NCI-H69 (cell line): Measurements from ENCODE around the gene RUNX1.

Source experiments
- DNase-seq: peaks from one replicate; lab custom pipeline; 2025; lab: John Stamatoyannopoulos, UW

The RUNX1 gene

DNA sequence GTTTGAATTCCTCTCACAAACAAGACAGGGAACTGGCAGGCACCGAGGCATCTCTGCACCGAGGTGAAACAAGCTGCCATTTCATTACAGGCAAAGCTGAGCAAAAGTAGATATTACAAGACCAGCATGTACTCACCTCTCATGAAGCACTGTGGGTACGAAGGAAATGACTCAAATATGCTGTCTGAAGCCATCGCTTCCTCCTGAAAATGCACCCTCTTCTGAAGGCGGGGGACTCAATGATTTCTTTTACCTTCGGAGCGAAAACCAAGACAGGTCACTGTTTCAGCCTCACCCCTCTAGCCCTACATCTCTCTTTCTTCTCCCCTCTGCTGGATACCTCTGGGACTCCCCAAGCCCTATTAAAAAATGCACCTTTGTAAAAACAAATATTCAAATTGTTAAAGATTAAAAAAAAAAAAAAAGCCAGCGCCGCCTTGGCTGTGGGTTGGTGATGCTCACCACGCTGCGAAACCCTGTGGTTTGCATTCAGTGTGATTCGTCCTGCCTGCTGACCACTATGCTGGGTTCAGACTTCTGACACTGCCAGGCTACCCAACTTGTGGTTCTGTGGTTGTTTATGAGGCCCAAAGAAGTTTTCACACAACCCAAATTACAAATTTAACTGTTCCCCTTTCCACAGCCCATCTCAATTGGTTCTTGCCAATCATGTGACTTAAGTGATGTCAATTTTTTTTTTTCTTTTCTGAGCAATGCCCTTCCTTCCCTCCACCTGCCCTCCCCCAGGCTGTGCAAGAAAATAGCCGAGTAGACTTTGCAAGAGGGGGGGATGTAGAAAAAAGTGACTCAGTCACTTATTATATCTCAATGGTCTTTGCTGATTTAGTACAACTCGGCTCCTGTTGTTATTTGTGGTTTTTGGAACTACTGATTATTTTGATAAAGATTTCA is at the start of gene RUNX1:
TSS of gene RUNX1 (minus strand) at position 597 of the 912 bp plus-strand sequence.
- no peak for DNase-seq

- DNase-seq: no peak
These were observed 48.4 kb upstream of the RUNX1 start for GRCh38 chr21:35097525-35097924.

- no peak for DNase-seq
These were observed 47.9 kb upstream of the RUNX1 start for GRCh38 chr21:35096959-35097358.

- DNase-seq: no peak
These were observed 46.8 kb upstream of the RUNX1 start for GRCh38 chr21:35095859-35096291.

GRCh38 chr21:35093514-35093913 is 44.4 kb upstream of the RUNX1 start:
- no peak for DNase-seq

- DNase-seq: no peak
These were observed 42.4 kb upstream of the RUNX1 start for GRCh38 chr21:35091496-35091895.

DNA sequence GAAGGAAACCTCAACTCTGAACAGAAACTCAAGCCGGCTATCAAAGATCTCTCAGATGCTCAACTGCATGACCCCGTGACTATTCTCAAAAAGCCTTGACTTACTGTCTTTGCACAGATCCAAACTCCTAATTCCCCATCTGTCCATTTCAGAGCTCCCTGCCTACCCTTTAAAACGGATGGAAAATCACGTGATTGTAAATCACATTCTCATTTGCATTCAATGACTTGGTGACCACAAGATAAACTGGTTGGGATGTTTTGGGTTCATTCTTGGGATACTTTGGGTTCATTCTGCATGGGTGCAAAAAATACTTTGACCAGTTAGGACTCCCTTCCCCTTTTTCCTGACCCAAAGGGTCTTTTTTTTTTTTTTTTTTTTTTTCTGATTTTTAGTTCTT is 41.3 kb upstream of the RUNX1 start:
- no peak for DNase-seq

DNA sequence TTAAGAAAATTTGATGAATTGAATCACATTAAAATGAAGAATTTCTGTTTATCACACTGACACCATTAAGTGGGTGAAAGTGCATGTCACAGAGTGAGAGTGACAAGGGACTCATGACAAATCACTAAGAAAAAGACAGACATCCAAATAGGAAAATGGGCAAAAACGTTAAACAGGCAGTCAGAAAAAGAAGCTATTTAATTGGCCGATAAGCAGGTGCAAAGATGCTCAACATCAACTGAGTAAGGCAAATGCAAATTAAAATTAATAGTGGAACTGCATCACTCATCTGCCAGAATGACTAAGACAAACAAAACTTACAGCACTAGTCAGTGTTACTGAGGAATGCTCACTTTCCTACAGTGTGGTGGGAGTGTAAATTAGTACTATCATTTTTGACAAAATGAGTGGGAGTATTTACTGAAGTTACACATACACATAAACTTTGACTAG is 39.2 kb upstream of the RUNX1 start:
- DNase-seq: no peak

DNA sequence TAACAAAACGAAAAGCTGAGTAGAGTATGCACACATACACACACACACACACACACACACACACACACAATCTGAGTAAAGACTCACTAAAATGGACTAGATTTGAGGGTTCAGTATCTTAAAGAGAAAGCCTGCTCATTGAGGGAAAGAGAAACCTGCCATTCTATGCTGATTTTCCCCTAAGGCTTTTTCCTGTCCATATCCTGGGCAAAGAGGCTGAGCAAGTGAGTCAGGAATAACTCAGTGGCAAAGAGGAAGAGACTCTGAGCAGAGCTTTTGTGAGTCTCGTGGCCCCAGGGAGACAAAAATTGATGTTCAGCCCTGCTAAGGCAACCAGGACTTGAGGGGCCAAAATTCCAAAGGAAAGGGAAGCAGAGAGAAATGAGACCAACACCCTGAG is 37.3 kb upstream of the RUNX1 start:
- no peak for DNase-seq

DNA sequence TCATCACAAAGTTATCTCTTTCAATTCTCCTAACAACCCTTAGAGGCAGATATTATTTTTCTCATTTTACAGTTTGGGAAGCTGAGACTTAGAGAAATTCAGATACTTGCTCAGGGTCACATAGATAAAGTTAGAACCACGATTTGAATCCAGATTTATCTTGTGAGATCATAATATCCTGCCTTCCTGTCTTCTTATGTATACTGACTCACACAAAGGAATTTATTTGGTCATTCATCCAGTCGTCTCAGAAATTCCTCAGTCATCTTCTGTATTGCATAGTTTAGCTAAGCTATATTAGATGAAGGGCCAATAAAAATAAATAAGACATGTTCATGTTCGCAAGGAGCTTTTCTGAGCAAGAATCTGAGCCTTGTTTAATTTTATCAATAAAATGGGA is 35.8 kb upstream of the RUNX1 start:
- no peak for DNase-seq

DNA sequence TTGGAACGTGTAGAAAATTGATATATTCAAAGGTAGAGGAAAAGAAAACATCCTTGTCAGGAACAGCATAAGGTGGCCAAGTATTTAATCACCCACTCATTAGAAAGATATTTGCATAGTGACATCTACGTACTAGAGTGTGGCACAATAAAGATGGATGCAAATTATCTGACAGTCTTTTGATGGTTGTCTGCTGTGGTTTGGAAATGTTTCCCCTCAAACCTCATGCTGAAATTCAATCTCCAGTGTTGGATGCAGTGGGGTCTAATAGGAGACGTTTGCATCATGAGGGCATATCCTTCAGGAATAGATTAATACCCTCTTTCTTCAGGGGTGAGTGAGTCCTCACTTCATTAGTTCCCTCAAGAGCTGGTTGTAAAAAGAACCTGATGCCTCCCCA is 34.1 kb upstream of the RUNX1 start:
- DNase-seq: no peak

GRCh38 chr21:35081861-35082260 is 32.8 kb upstream of the RUNX1 start:
- no peak for DNase-seq

- no peak for DNase-seq
These were observed 30.1 kb upstream of the RUNX1 start for GRCh38 chr21:35079181-35079580.

DNA sequence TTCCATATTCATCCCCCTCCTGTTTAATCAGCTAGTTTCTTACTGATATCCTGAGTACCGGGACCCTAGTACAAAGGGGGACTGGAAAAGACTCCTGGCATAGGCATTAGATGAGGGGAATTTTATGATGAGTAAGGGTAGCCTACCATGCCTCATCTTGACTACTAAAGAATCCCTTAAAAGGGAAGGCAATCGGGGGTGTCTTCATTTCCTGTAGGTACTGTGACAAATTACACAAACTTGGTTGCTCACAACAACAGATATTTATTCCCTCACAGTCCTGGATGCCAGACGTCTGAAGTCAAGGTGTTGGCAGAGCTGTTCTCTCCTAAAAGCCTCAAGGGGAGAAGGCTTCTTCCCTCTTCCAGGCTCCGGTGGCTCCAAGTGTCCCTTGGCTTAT is 28.9 kb upstream of the RUNX1 start:
- DNase-seq: no peak

DNA sequence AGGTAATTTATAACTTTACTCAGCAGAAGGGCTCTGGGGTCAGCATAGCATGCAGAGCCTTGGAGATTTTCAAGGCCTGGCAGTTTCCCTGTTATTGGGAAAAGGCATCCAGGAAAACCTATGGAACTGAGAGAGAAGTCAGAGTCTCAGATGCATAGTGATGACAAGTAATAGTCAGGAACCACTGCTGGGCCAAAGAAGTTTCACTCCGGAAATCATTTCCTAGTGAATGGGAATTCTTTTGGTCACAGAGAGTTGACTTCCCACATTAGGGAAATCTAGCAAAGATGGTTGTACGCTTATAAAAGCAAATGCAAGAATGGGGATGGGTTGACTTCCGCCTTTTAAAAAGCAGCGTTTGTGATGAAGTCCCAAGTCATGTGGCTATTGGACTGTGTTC is 28.4 kb upstream of the RUNX1 start:
- no peak for DNase-seq

DNA sequence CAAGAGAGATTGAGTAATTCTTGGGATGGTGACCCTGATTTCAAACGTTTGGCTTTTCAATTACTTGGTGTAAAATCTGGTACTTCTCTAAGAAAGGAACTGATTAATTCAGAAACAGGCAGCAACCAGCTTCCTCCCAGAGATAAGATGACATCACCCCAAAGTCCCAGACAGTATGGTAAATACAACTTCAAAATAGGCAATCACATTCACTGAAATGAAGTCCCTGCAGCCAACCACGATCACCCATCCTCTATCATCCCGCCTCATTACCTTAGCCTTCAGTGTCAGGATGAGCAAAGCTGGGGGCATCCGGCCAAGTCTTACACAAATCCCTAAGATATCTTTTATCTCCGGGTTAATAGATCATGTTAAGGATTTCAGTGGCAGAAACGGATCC is 26.4 kb upstream of the RUNX1 start:
- DNase-seq: no peak

DNA sequence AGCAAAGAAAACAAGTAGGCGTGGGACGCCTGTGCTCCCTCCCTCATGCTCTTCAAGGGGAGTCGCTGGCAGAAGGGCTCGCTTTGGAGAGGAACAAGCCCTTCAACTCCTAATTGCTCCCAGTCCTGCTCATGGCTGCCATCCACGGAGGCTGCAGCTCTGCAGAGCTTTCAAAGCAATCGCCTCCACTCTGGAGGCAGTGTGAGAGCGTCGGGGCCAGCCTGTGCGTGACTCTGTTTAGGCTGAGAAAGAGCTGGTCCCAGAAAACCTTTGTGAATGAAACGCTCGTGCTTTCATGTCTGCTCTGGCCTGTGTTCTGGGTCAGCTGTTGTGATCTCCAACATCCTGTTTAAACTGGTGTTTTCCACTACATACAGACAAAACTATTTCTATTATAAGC is 23.9 kb upstream of the RUNX1 start:
- DNase-seq: no peak

DNA sequence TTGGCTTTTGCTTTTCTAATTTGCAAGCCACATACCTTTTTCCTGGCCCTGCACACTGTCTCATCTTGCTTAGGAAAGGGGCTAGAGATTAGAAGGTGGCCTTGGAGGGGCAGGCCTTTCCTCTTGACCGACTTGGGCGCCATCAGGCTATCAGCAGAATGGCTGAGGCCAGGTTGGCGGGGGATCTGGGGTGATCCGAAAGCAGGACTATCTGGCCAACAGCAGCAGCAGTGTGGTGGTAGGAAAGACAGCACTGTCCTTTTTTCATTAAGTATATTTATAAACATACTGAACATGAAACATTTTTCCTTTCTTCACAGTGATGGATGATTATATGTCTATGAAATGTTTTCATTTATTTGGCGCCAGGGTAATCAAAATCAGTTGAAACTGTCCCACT is 23.5 kb upstream of the RUNX1 start:
- DNase-seq: no peak

DNA sequence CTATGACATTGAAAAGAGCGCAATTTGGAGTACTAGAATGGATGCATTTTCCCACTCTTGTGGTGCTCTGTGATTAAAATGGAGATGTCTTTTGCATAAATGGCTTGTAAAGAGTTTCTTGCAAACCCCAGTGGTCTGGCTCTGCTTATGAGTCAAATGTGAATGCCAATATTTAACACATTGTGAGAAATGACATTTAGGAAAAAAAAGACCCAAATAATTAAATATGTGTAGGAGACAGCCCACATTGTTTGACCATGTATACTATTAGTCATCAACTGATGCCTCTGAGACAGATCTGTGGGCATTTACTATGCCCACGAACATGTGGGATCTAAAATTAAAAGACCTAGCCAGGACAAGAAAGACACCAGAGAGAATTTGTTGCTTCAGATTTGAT is 22.2 kb upstream of the RUNX1 start:
- no peak for DNase-seq

DNA sequence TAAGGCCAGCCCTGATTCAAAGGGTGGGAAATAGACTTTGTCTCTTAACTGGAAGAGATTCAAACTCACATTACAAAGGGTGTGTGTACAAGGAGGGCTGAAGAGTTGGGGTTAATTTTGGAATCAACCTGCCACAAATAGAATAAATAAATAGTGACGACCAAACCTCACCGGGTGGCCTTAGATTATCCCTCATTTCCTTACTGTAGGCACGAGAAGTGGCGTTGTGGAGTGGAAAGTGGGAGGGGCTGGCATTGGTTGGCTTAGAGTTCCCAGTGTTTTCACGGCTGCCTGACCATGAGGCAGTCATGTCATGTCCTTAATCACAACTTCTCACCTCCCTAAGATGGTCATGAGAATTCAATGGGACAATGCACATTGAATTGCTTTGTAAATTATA is 21.3 kb upstream of the RUNX1 start:
- no peak for DNase-seq

- DNase-seq: no peak
These were observed 17.7 kb upstream of the RUNX1 start for GRCh38 chr21:35066824-35067223.

DNA sequence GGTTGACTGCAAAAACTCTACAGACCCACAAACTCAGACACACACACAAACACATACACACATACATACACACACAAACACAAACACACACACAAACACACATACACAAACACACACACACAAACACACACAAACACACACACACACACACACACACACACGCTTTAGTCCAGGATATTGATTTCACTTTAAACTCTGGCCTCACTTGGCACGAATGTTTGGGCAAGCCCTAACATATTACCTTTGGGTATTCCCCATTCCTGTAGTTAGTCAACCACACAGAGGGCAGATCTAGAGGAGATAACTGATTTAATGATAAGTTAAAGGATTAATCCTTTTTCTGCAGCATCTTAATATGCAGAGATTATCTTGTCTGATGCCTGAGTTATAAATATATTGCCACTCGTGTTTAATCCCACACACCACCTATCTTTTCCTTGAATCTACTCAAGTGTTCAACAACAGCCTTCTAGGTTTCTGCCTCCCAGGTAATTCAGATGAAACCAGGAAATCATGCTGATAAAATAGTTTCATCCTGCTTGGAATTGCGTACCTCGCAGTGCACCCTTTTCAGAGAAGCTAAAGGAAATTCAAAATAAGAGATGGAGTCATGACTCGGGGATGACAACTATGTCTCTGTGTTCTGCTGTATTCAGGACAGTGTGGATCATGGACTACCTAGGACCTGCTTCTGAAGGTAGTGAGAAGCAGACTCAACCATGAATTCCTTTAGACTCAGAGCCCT is 14.5 kb upstream of the RUNX1 start:
- DNase-seq: no peak

DNA sequence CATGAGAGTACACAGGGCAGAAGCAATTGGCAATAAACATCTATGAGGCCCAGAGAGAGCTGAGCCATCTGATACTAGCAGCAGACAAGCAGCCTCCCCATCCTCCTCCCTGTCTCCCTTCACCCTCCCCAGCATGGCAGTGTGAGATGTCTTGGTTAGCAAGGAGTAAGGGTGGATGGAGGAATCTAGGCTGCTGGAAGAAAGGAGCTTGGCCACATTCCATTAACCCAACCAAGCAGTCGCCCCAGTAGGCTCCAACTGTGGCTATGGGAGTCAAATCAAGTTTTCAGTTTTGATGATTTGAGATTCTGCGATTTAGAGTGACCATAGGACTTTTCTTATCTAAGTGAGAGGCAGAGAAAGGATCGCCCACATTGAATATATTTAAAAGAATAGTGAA is 12.9 kb upstream of the RUNX1 start:
- DNase-seq: no peak
